Measurements from ENCODE around the gene RANBP17.

GRCh38 chr5:171306166-171306565, 444.3 kb downstream of the RANBP17 start:
- TF ChIP-seq, protein P1, sequence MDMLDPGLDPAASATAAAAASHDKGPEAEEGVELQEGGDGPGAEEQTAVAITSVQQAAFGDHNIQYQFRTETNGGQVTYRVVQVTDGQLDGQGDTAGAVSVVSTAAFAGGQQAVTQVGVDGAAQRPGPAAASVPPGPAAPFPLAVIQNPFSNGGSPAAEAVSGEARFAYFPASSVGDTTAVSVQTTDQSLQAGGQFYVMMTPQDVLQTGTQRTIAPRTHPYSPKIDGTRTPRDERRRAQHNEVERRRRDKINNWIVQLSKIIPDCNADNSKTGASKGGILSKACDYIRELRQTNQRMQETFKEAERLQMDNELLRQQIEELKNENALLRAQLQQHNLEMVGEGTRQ (IDR thresholded peaks at IDR 0.05; ENCODE audit: low read depth, low read length), result no peak
- TF ChIP-seq, protein P2, sequence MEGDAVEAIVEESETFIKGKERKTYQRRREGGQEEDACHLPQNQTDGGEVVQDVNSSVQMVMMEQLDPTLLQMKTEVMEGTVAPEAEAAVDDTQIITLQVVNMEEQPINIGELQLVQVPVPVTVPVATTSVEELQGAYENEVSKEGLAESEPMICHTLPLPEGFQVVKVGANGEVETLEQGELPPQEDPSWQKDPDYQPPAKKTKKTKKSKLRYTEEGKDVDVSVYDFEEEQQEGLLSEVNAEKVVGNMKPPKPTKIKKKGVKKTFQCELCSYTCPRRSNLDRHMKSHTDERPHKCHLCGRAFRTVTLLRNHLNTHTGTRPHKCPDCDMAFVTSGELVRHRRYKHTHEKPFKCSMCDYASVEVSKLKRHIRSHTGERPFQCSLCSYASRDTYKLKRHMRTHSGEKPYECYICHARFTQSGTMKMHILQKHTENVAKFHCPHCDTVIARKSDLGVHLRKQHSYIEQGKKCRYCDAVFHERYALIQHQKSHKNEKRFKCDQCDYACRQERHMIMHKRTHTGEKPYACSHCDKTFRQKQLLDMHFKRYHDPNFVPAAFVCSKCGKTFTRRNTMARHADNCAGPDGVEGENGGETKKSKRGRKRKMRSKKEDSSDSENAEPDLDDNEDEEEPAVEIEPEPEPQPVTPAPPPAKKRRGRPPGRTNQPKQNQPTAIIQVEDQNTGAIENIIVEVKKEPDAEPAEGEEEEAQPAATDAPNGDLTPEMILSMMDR (conservative IDR thresholded peaks at IDR 0.05; ENCODE audit: low read depth, low read length), result no peak
- TF ChIP-seq CEBPB (IDR thresholded peaks at IDR 0.05; ENCODE audit: low read depth, low read length) (no peak), POLR2A (IDR thresholded peaks at IDR 0.05; ENCODE audit: low read depth, low read length) (no peak), BHLHE40 (IDR thresholded peaks at IDR 0.05; ENCODE audit: low read depth, low read length) (no peak), RFX5 (IDR thresholded peaks at IDR 0.05; ENCODE audit: low read depth, low read length) (no peak), RAD21 (IDR thresholded peaks at IDR 0.05; ENCODE audit: low read length) (no peak), FOS (IDR thresholded peaks at IDR 0.05; ENCODE audit: low read depth, low read length) (no peak), CHD1 (IDR thresholded peaks at IDR 0.05; ENCODE audit: low read depth, low read length) (no peak)

Measured in IMR-90 (cell line).